HG03565 (cell line): ENCODE data around the gene HIVEP3.

Source experiments
- ATAC-seq: cut with Tn5 transposase; IDR thresholded peaks from one replicate; pipeline ENCODE4 v1.9.1; 2021; ENCODE audit warnings: mild to moderate bottlenecking, moderate library complexity; ENCODE audit not compliant: unreplicated experiment

The HIVEP3 gene

DNA sequence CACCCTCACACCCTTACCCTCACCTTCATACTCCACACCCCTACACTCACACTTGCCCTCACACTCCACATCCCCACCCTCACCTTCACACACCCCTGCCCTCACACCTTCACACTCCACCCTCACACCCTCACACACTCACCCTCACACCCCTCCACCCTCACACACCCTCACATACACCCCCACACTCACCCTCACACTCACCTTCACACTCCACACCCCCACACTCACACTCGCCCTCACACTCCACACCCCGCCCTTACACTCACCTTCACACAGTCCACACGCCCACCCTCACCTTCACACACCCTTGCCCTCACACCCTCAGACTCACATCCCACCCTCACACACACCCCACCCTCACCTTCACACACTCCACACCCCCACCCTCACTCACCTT lies 390.6 kb downstream of the HIVEP3 start:
- no peak for ATAC-seq

DNA sequence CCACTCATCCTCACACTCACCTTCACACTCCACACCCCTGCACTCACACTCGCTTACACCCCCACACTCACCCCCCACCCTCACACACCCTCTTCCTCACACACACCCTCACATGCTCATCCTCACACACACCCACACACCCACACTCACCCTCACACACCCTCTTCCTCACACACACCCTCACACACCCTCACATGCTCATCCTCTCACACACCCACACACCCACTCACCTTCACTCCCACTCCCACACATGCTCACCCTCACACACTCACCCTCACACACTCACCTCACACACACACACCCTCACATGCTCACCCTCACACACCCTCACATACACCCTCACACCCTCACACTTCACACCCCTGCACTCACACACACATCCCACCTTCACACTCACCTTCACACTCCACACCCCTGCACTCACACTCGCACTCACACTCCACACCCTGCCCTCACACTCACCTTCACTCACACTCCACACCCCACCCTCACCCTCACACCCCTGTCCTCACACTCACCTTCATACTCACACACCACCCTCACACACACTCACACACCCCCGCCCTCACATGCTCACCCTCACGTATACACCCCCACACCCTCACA lies 391.7 kb downstream of the HIVEP3 start:
- ATAC-seq, result no peak

DNA sequence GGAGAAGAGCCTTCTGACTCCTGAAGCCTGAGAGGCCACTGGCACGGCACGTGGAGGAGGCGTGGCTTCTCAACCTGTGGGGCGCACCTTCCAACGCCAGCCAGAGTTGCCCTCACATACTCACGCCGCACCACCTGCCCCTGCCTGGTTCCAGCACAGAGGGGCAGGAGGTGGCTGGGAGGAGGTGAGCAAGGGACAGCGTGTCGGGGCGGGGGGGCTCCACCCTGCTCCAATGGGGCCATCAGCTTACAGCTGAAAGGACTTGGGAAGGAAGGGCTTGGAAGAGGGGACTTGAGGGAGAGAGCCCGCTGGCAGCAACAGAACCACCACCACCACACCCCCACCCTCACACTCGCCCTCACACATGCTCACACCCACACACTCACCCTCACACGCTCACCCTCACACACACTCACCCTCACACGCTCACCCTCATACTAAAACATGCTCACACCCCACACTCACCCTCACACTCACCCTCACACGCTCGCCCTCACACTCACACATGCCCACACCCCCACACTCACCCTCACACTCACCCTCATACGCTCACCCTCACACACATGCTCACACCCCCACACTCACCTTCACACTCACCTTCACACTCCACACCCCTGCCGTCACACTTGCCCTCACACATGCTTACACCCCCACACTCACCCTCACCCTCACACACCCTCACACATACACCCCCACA lies 392.7 kb downstream of the HIVEP3 start:
- no peak for ATAC-seq

DNA sequence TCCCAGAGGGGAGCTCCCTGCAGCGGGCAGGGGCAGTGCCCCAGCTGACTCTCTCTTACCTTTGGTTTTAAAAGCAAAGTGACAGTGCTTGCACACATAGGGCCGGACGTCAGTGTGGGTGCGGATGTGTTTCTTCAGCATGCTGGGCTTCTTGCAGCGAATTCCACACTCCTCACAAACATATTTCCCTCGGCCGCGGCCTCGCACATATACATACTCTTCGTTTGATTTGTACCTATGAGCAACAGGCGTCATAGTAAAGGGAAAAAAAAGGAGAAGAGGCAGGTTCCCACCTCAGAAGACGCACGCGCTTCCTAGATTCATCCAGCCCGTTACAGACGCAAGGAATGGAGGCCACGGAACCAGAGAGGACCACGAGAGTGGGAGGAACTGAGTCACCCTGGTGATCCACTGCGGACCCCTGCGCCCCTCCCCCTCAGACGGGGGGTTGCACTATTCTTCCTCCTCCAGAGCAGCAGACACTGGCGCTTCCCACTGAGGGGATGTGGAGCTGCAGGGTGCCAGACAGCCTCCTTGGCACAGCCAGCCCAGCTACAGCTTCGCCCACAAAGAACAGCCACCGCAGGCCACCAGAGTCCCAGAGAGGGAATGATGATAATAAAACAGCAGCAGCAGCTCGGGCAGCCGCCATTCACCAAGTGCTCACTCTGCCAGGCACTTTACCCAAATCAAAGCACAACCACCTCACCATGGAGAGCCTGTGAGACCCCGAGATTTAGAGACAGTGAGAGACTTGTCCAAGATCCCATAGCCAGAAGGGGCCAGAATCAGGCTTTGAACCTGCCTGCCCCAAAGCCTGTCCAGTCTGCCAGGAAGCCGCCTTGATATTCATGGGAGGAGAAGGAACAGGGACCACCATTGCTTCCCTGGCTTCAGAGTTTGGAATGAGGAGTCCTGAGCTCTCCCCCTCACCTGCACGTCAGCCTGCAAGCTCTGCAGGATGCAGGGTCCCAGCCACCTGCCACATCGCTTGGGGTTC lies 393.7 kb downstream of the HIVEP3 start:
- ATAC-seq, result no peak

DNA sequence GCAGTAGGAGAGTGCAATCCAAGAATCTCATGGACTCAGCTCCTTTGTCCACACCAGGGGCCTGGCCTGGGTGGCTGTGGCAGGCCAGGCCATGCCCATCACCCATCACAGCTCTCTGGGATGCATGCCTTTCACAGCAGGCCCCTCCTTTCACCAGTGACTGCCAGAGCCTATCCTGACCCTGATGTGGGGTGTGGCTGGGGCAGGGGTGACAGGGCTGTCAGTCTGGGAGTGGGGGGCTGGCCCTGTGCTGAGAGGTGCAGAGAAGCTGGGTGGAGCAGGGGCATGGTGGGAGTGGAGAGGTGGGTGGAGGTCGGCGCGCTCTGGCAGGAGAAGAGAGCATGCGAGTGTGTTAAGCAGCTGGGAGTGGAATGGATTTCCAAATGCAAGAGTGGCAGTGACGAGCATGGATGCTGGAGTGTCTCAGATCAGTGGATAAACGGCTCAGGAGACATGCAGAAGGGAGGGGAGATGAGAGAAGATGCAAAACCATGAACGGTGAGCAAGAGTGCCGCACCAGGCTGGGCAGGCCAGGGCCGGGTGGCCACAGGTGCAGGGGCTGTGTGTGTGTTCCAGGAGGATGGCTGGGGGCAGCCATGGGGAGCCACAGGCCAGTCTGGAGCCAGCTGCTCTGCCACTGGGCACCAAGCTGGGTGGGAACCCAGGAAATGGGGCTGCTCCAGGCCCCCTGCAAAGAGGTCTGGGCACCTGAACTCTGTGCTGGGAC lies 394.6 kb downstream of the HIVEP3 start:
- no peak for ATAC-seq

DNA sequence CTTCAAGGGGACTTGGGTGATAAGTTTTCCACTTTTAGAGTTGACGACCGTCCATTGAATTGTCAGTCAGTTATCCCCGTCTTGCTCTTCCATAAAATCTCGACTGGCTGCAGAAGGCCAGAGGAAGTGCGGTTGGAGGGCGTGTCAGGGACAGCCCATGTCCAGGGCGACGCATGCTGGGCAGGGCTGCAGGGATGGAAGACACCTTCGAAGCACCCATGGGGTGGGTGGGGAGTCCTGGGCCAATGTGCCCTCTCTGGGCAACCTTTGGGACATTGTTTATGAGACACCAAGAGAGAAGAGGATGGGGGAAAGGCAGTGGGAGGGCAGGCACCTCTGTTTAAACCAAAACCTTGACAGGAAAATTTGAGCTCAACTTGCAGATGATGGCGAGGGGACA lies 395.7 kb downstream of the HIVEP3 start:
- ATAC-seq, result no peak

DNA sequence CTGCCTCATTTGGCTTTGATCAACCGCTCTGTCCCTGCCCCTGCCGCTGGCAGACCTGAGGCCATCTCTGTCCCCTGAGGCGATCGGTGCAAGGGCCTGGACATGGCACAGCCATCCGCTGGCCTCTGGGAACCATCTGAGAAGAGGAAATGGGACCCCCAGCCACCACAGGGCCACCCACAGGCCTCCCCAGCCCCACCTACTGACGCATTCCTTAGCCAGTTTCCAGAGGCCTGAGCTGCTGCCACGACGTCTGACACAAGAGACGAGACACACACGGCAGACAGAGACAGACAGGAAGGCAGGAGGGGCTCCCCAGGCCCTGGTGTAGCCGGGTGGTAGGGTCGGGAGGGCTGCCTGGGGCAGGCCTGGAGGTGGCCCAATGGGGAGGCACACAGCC lies 397.0 kb downstream of the HIVEP3 start:
- no peak for ATAC-seq

DNA sequence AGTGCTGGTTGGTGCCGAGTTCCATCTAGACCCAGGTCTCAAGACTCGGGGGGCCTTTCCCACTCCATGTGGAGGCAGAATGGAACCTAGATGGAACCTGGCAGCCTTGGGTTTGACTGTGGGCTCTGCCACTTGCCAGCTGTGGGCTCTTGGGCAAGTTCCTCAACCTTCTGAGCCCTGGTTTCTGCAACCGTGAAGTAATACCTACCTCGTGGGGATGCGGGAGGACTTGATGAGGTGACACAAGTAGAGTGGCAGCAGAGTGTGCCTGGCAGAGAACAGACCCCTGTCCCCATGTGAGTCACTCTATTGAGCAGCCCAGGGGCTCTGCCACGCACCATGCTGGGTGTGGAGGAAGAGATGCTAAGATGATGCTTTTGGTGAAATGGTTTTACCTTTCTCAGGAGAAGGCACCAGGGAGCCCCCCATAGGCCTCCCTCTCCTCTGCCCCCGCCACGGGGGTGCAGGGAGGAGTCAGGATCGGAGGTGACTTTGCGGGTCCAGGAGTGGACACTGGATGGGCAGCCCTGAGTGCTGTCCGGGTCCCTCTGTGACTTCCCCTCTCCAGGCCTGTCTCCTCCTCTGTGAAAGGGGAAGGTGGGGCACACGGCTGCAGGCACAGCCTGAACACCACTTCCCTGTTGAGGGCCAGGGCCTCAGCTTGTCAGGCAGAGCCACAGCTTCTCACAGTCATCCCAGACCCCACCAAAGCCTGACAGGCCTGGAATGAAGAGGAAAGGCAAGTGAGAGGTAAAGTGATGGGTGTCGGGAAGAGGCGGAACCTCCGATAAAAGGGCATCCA lies 397.6 kb downstream of the HIVEP3 start:
- no peak for ATAC-seq

DNA sequence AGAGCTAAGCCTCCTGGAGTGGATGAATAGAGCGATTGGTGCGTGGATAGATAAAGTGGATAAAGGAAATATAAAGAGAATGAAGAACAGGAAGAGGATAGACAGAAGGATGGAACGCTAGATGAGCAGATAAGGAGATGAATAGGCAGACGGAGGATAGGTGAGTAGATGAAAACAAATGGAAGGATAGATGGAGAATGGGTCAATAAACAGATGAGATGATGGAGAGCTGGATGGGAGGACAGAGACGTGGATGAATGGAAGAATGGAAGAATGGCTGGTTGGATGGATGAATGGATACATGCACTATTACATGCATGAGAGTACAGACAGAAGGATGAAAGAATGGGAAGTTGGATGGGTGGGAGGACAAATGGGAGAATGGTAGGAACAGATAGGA lies 399.1 kb downstream of the HIVEP3 start:
- ATAC-seq, result no peak

DNA sequence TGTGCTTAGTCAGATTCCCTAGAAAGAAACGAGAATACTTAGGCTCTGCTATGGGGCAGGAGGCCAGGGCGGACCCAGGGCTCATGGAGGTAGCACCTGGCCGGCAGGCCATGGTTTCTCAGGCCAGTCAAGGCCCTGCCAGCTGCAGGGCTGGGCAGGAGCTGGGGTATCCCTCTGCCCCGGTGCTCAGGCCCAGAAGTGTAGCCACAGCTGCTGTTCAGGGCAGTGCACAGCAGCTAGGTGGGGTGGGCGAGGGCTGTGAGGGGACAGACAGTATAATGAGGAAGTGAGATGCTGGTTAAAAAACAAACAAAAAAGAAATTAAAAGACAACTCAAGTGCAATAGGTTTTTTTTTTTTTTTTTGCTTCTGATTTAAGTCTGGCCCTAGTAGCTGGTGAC lies 400.3 kb downstream of the HIVEP3 start:
- ATAC-seq, result no peak

DNA sequence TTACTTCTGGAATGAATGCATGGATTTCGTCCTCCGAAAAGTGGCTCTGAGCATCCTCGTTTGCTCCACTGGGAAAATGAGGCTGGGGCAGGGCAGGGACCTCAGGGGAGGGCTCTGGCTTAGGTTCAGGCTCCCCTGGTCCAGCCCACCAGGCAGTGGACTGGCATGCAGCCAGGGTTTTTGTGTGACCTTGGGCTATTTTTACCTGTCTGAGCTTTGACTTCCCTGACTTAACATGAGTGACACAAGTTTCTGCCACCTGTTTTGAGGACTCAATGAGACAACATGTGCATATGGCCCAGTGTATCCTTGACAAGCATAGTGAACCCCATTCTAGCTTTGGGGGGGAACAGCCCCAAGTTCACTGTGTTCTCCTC lies 401.7 kb downstream of the HIVEP3 start:
- ATAC-seq, result no peak

DNA sequence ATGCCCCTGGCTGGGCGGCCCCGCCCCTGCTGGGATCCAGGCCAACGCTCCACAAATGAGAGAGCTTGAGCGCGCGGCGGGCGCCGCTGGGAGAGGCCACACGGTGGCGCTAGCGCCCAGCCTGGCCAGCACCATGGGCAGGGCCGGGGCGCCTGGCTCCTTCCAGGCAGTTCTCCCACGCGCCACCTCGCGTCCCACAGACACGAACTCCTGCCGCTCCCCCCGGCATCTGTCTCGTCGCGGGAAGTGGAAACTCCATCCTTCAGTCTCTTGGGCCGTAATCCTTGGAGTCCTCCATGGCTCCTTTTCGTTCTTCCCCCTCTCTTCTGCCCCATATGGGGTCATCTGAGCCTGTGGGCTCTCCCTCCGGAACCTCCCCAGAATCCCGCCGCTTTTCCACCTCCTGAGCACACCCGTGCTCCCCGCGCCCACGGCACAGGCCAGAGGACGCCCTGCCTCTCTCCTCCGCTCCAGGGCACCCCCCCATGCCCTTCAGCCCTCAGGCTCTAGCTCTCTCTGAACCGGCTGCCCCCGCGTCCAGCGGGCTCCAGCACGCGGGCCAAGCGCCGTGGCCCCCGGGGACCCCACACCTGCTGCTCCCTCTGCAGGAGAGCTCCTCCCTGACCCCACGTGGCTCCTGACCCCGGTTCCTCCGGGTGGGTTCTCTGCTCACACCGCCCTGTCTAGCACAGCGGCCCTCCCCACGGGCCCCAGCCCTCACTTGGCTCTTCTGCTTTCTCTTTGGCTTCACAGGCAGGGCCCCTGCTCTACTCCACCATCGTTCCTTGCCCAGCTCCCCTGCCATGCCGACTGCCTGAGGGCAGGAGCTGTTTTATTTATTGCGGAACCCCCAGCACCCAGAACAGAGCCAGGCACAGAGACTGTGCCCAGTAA lies 402.3 kb downstream of the HIVEP3 start:
- ATAC-seq, result no peak

DNA sequence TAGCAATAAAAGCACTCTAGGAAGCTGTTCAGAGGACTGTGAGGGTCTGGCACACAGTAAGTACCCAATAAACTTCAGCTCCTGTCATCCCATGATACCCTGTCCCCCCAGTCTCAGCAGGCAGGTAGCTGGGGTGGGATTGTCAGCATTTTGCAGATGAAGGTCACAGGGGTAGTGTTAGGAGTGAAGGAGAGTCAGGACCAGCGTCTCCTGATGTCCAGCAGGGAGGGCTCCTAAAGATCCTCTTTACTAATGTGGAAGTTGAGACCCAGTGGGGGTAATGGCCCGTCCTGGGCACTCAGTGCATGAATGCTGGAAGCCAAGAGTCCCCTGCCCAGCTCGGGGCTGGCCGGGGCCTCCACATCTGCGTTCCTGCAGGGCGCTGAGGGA lies 402.9 kb downstream of the HIVEP3 start:
- ATAC-seq, result no peak

DNA sequence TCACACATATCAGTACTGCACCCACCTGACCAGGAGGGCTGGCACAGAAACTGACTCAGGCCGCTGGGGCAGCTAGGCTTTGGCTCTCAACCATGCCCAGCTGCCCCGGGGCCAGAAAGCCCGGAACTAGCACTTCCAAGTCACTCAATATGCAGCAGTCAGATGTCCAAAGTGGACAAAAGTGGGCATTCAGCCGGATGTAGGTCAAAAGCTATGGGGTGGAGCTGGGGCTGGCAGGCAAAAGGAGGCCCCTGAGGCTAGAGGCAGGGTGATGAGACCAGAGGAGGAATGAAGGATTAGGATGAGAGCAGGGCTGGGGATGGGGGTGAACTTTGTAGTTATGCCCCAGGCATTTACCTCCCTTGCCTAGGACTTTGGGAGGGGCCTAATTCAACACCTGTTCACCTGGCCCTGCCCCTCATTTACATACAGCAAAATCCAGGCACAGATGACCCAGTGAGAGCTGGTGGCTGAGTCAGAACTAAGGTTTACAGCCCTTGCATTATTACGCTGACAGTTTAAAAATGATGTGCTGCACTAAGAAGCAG lies 403.5 kb downstream of the HIVEP3 start:
- ATAC-seq, result no peak

DNA sequence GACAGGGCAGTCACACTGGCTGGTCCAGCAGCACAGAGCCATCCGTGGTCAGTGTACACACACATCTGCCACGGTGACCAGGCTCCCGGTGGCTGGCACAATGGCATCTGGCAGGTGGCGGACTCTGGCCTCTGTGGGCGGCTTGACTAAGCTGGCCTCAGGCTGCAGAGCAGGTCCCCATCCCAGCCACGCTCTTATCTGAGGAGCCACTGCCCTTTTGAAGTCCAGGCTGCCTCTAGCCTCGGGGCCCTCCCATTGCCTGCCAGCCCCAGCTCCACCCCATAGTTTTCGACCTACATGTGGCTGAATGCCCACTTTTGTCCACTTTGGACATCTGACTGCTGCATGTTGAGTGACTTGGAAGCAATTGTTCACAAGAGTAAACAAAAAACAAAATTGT lies 404.3 kb downstream of the HIVEP3 start:
- ATAC-seq, result no peak

DNA sequence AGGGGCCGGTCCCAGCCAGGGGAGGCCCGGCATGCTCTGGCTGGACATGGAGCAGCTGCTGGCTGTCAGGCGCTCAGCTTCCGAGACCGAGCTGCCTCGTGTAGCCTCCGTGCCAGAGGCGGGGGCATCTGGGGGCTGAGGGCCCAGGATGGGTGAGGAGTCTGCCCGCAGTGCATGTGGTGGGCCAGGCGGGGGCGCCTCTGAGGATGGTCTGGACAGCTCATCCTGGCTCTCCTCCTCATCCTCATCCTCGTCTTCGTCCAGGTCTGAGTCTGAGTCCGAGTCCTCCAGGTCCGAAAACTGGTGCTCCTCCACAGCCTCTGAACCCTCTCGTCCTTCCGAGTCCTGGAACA lies 405.4 kb downstream of the HIVEP3 start:
- no peak for ATAC-seq

DNA sequence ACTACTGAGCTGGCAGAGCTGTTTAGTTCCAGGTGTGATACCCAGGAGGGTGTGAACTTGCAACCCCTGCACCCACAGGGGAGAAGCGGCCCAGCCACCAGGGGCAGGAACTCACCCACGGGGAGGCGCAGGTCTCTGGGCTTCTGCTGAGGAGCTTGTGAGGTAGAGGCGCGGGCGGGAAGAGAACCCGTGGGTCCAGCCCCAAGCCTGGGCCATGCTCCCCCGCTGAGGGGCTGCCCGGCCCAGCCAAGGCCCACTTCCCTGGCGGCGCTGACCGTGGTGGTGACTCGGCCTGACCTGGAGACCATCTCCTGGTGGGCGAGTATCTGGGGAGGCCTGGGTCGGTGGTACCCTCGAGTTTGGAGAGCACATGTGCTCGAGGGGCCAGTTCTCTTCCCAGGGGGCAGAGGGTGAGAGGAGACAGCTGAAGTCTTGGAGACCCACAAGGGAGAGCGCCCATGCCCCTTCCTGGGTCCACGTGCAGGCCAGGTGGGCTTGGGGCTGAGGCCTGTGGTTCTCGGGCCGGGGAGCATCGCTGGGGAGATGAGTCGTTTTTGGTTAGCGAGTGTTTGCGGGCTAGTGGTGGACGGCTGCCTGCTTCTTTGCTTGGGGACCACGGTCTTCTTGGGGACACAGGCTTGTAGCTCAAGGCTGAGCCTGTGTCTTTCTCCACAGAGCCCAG lies 405.9 kb downstream of the HIVEP3 start:
- no peak for ATAC-seq

DNA sequence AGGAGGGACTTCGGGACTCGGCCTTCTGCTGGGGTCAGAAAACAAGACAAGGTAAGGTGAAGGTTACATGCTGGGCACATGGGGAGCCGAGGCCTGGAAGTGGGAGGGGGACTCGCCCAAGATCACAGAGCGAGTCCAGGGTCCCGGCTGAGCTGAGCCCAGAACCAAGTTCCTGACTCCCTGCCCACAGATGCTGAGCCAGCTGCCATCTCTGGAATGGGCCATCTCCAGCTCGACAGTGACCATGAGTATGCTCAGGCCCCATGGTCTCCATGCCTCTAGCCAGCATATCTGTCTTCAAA lies 407.5 kb downstream of the HIVEP3 start:
- ATAC-seq, result no peak
